22Rv1 (cell line): Measurements from ENCODE around the gene BEAN1.

Source experiments
- CTCF ChIP-seq: fragments of 450-650 bp; IDR thresholded peaks from 2 replicates; pipeline ENCODE4 v1.5.1; 2017; ENCODE audit warnings: mild to moderate bottlenecking
- ZFX ChIP-seq: fragments of 450-650 bp; IDR thresholded peaks from 2 replicates; pipeline ENCODE4 v1.6.1; 2017; ENCODE audit warnings: antibody characterized with exemption, borderline replicate concordance

GRCh38 chr16:66487580-66488275, 60.6 kb downstream of the BEAN1 start:
- TF ChIP-seq CTCF = no peak
- TF ChIP-seq ZFX = no peak
